Immature natural killer cell (primary cell): ENCODE measurements around the gene CFAP65. TPM values are rescaled to one million over a fixed set of nuclear protein-coding genes. Genes with fewer than 3 reads are reported as not detected.

Source experiments
- DNase-seq, 3 donors: peaks; one replicate each; pipeline ENCODE4 v3.0.0; 2022; ENCODE audit warnings: mixed read lengths in 1 of 3
- H3K27ac Mint-ChIP-seq, 6 donors: one replicate each; pipeline ENCODE4 v1.8.0; 2020; ENCODE audit warnings: mixed read lengths in 6 of 6, mild to moderate bottlenecking in 5 of 6, inconsistent platforms in 4 of 6, moderate library complexity in 3 of 6
- H3K27me3 Mint-ChIP-seq, 3 donors: one replicate each; pipeline ENCODE4 v1.8.0; 2020 to 2021; ENCODE audit warnings: low read depth in 3 of 3, mild to moderate bottlenecking in 3 of 3, mixed read lengths in 3 of 3, moderate library complexity in 3 of 3, inconsistent platforms in 1 of 3
- H3K36me3 Mint-ChIP-seq, 3 donors: one replicate each; pipeline ENCODE4 v1.8.0; 2020; ENCODE audit warnings: mixed read lengths in 3 of 3, inconsistent platforms in 2 of 3, mild to moderate bottlenecking in 2 of 3
- H3K4me1 Mint-ChIP-seq, 2 donors: one replicate each; pipeline ENCODE4 v1.8.0; 2020; ENCODE audit warnings: inconsistent platforms in 2 of 2, mild to moderate bottlenecking in 2 of 2, mixed read lengths in 2 of 2, moderate library complexity in 1 of 2
- H3K4me3 Mint-ChIP-seq, 5 donors: one replicate each; pipeline ENCODE4 v1.8.0; 2020; ENCODE audit warnings: mild to moderate bottlenecking in 5 of 5, mixed read lengths in 5 of 5, inconsistent platforms in 3 of 5, moderate library complexity in 3 of 5
- H3K9me3 Mint-ChIP-seq, 6 donors: one replicate each; pipeline ENCODE4 v1.8.0; 2020; ENCODE audit warnings: mild to moderate bottlenecking in 6 of 6, mixed read lengths in 6 of 6, inconsistent platforms in 4 of 6, moderate library complexity in 3 of 6
- polyA plus RNA-seq, 3 donors: library from polyadenylated mRNA; unstranded; fragments of 300-500 nt; fragmentation: Illumina TruSeq; gene quantifications; one replicate each; pipeline ENCODE4 v1.2.3, GENCODE V29; 2021

Gene CFAP65
- polyA plus RNA-seq, 3 donors from 2014 or later, result not detected

- DNase-seq, result no peak
- H3K4me3 Mint-ChIP-seq, result no peak overlapping the region
- H3K4me1 Mint-ChIP-seq, result no peaks in the 10 kb centered on the region
- H3K27me3 Mint-ChIP-seq, result peaks cover 0 to 9% (median 2%) of the 10 kb centered on the region in 3 donors
- no peaks in the 10 kb centered on the region for H3K36me3 Mint-ChIP-seq
- no peak overlapping the region for H3K27ac Mint-ChIP-seq
- H3K9me3 Mint-ChIP-seq, result no peaks in the 10 kb centered on the region
Observed at GRCh38 chr2:219022041-219022440, 19.3 kb downstream of the CFAP65 start.

GRCh38 chr2:219021591-219021990, 19.7 kb downstream of the CFAP65 start:
- Mint-ChIP-seq H3K4me1 (no peaks in the 10 kb centered on the region), H3K9me3 (no peaks in the 10 kb centered on the region), H3K4me3 (no peak overlapping the region), H3K27ac (no peak overlapping the region), H3K27me3 (peaks cover 2 to 9% (median 2%) of the 10 kb centered on the region in 3 donors), H3K36me3 (no peaks in the 10 kb centered on the region)
- no peak for DNase-seq

GRCh38 chr2:219020604-219021365, 20.5 kb downstream of the CFAP65 start:
- no peaks in the 10 kb centered on the region for H3K36me3 Mint-ChIP-seq
- H3K9me3 Mint-ChIP-seq, result no peaks in the 10 kb centered on the region
- no peak for DNase-seq
- H3K27me3 Mint-ChIP-seq, result peaks cover 2 to 9% (median 4%) of the 10 kb centered on the region in 3 donors
- no peak overlapping the region for H3K4me3 Mint-ChIP-seq
- no peaks in the 10 kb centered on the region for H3K4me1 Mint-ChIP-seq
- no peak overlapping the region for H3K27ac Mint-ChIP-seq

GRCh38 chr2:219019436-219019835, 21.9 kb downstream of the CFAP65 start:
- Mint-ChIP-seq H3K27me3 (peaks cover 3 to 8% (median 6%) of the 10 kb centered on the region in 3 donors), H3K36me3 (no peaks in the 10 kb centered on the region), H3K9me3 (no peaks in the 10 kb centered on the region), H3K4me1 (no peaks in the 10 kb centered on the region), H3K27ac (no peak overlapping the region), H3K4me3 (no peak overlapping the region)
- no peak for DNase-seq

- Mint-ChIP-seq H3K27me3 (peaks cover 3 to 8% (median 7%) of the 10 kb centered on the region in 3 donors), H3K36me3 (no peaks in the 10 kb centered on the region)
Observed at GRCh38 chr2:219018726-219019125, 22.6 kb downstream of the CFAP65 start.

GRCh38 chr2:219018286-219018685, 23.0 kb downstream of the CFAP65 start:
- H3K36me3 Mint-ChIP-seq, result no peaks in the 10 kb centered on the region
- no peaks in the 10 kb centered on the region for H3K4me1 Mint-ChIP-seq
- peaks cover 3 to 8% (median 7%) of the 10 kb centered on the region in 3 donors for H3K27me3 Mint-ChIP-seq
- DNase-seq, result no peak
- no peak overlapping the region for H3K4me3 Mint-ChIP-seq
- no peaks in the 10 kb centered on the region for H3K9me3 Mint-ChIP-seq
- H3K27ac Mint-ChIP-seq, result no peak overlapping the region

More at GRCh38 chr2:219018726-219019125, 22.6 kb downstream of the CFAP65 start:
- H3K4me3 Mint-ChIP-seq, result no peak overlapping the region
- H3K9me3 Mint-ChIP-seq, result no peaks in the 10 kb centered on the region
- DNase-seq, result no peak
- H3K4me1 Mint-ChIP-seq, result no peaks in the 10 kb centered on the region
- H3K27ac Mint-ChIP-seq, result no peak overlapping the region

GRCh38 chr2:219017201-219017931, 23.9 kb downstream of the CFAP65 start:
- Mint-ChIP-seq H3K27me3 (peaks cover 1 to 8% (median 7%) of the 10 kb centered on the region in 3 donors), H3K27ac (no peak overlapping the region), H3K4me1 (no peaks in the 10 kb centered on the region), H3K36me3 (no peaks in the 10 kb centered on the region), H3K9me3 (no peaks in the 10 kb centered on the region), H3K4me3 (no peak overlapping the region)
- no peak for DNase-seq

GRCh38 chr2:219016721-219017120, 24.6 kb downstream of the CFAP65 start:
- Mint-ChIP-seq H3K27ac (no peak overlapping the region), H3K27me3 (peaks cover 1 to 9% (median 8%) of the 10 kb centered on the region in 3 donors), H3K36me3 (no peaks in the 10 kb centered on the region), H3K9me3 (no peaks in the 10 kb centered on the region), H3K4me3 (no peak overlapping the region), H3K4me1 (no peaks in the 10 kb centered on the region)
- DNase-seq, result no peak

GRCh38 chr2:219010873-219011272, 30.4 kb downstream of the CFAP65 start:
- no peak for DNase-seq
- Mint-ChIP-seq H3K4me1 (no peaks in the 10 kb centered on the region), H3K4me3 (no peak overlapping the region), H3K36me3 (no peaks in the 10 kb centered on the region), H3K27me3 (peaks cover 4 to 7% (median 7%) of the 10 kb centered on the region in 3 donors), H3K27ac (no peak overlapping the region), H3K9me3 (no peaks in the 10 kb centered on the region)

GRCh38 chr2:219010162-219010756, 31.1 kb downstream of the CFAP65 start:
- Mint-ChIP-seq H3K9me3 (no peaks in the 10 kb centered on the region), H3K4me1 (no peaks in the 10 kb centered on the region), H3K27me3 (peaks cover 4 to 9% (median 7%) of the 10 kb centered on the region in 3 donors), H3K27ac (no peak overlapping the region), H3K36me3 (no peaks in the 10 kb centered on the region), H3K4me3 (no peak overlapping the region)
- DNase-seq, result no peak

- H3K27ac Mint-ChIP-seq, result no peak overlapping the region
- H3K4me1 Mint-ChIP-seq, result no peaks in the 10 kb centered on the region
- DNase-seq, result no peak
- no peaks in the 10 kb centered on the region for H3K9me3 Mint-ChIP-seq
- no peak overlapping the region for H3K4me3 Mint-ChIP-seq
- H3K27me3 Mint-ChIP-seq, result peaks cover 5 to 11% (median 10%) of the 10 kb centered on the region in 3 donors
- H3K36me3 Mint-ChIP-seq, result no peaks in the 10 kb centered on the region
Observed at GRCh38 chr2:219009294-219009693, 32.0 kb downstream of the CFAP65 start.

- Mint-ChIP-seq H3K4me3 (peak overlapping the region in 2 of 5 donors; percentile 46 to 47), H3K9me3 (no peaks in the 10 kb centered on the region), H3K4me1 (peaks cover 0 to 11% of the 10 kb centered on the region in 2 donors), H3K27me3 (peaks cover 15 to 32% (median 17%) of the 10 kb centered on the region in 3 donors), H3K36me3 (no peaks in the 10 kb centered on the region), H3K27ac (no peak overlapping the region)
- no peak for DNase-seq
Observed at GRCh38 chr2:219003979-219004378, 37.3 kb downstream of the CFAP65 start.

- no peak for DNase-seq
- H3K4me1 Mint-ChIP-seq, result peaks cover 0 to 11% of the 10 kb centered on the region in 2 donors
- H3K27ac Mint-ChIP-seq, result no peak overlapping the region
- peaks cover 15 to 32% (median 18%) of the 10 kb centered on the region in 3 donors for H3K27me3 Mint-ChIP-seq
- H3K36me3 Mint-ChIP-seq, result no peaks in the 10 kb centered on the region
- peak overlapping the region in 4 of 5 donors; percentile 2 to 47 (median 14) for H3K4me3 Mint-ChIP-seq
- no peaks in the 10 kb centered on the region for H3K9me3 Mint-ChIP-seq
Observed at GRCh38 chr2:219003267-219003634, 38.1 kb downstream of the CFAP65 start.
